H54 (cell line): ENCODE results near the gene ABLIM3.

ENCODE experiments used
- DNase-seq: peaks from one replicate; pipeline ENCODE4 v3.0.0; 2011; ENCODE audit warnings: low spot score, mixed read lengths; ENCODE audit not compliant: insufficient read length
- FAIRE-seq: peaks from 3 replicates; lab custom pipeline; 2011; peaks lifted over from hg19 to GRCh38; lab: Jason Lieb, UNC
- POLR2A ChIP-seq: IDR thresholded peaks from 2 replicates; pipeline ENCODE4 v1.6.1; 2011; ENCODE audit warnings: low read depth, mild to moderate bottlenecking, low read length

ABLIM3 gene

GRCh38 chr5:149282027-149282965, 141.0 kb downstream of the ABLIM3 start:
- FAIRE-seq = no peak
- no peak for TF ChIP-seq POLR2A
- DNase-seq = no peak

GRCh38 chr5:149282966-149283332, 141.7 kb downstream of the ABLIM3 start:
- DNase-seq (no peak), FAIRE-seq (no peak)
- no peak for TF ChIP-seq POLR2A

- no peak for TF ChIP-seq POLR2A
- DNase-seq (no peak), FAIRE-seq (no peak)
Observed at GRCh38 chr5:149283626-149284480, 142.6 kb downstream of the ABLIM3 start.

- no peak for DNase-seq
- no peak for FAIRE-seq
- TF ChIP-seq POLR2A = no peak
Observed at GRCh38 chr5:149284501-149284900, 143.2 kb downstream of the ABLIM3 start.

- TF ChIP-seq POLR2A = no peak
- FAIRE-seq (no peak), DNase-seq (no peak)
Observed at GRCh38 chr5:149285153-149285552, 143.9 kb downstream of the ABLIM3 start.

GRCh38 chr5:149288436-149288835, 147.1 kb downstream of the ABLIM3 start:
- TF ChIP-seq POLR2A = no peak
- FAIRE-seq (no peak), DNase-seq (no peak)

GRCh38 chr5:149289301-149289700, 148.0 kb downstream of the ABLIM3 start:
- no peak for FAIRE-seq
- no peak for TF ChIP-seq POLR2A

GRCh38 chr5:149294872-149295829, 153.9 kb downstream of the ABLIM3 start:
- no peak for FAIRE-seq
- TF ChIP-seq POLR2A = no peak
- no peak for DNase-seq

More at GRCh38 chr5:149289301-149289700, 148.0 kb downstream of the ABLIM3 start:
- no peak for DNase-seq

- no peak for TF ChIP-seq POLR2A
- DNase-seq = no peak
- FAIRE-seq = no peak
Observed at GRCh38 chr5:149297340-149298025, 156.2 kb downstream of the ABLIM3 start.

- no peak for TF ChIP-seq POLR2A
- no peak for DNase-seq
- no peak for FAIRE-seq
Observed at GRCh38 chr5:149298163-149298562, 156.9 kb downstream of the ABLIM3 start.

GRCh38 chr5:149298842-149299404, 157.6 kb downstream of the ABLIM3 start:
- DNase-seq (no peak), FAIRE-seq (no peak)
- TF ChIP-seq POLR2A = no peak

GRCh38 chr5:149299451-149300054, 158.3 kb downstream of the ABLIM3 start:
- no peak for FAIRE-seq
- TF ChIP-seq POLR2A = no peak
- no peak for DNase-seq

- DNase-seq = no peak
- no peak for TF ChIP-seq POLR2A
- FAIRE-seq = no peak
Observed at GRCh38 chr5:149300441-149300840, 159.1 kb downstream of the ABLIM3 start.
